Retinal pigment epithelial cell (primary cell): ENCODE measurements around the gene RGMB.

Experiments used
- DNase-seq: peaks from one replicate; pipeline ENCODE4 v3.0.0-alpha.2; 2010; ENCODE audit warnings: low read depth
- H3K4me3 ChIP-seq: 2 replicates; pipeline ENCODE4 v1.5.1; 2011; ENCODE audit warnings: mild to moderate bottlenecking, low read length, control low read depth, moderate library complexity
- CTCF ChIP-seq: conservative IDR thresholded peaks from 2 replicates; pipeline ENCODE4 v1.5.1; 2011; ENCODE audit warnings: low read depth, low read length, control low read depth, inconsistent platforms

RGMB gene

GRCh38 chr5:98839469-98840383, 66.3 kb downstream of the RGMB start:
- peak; percentile 24 for TF ChIP-seq CTCF
- DNase-seq: no peak
- H3K4me3 ChIP-seq: peak overlapping the region; percentile 10

GRCh38 chr5:98840946-98841345, 67.5 kb downstream of the RGMB start:
- DNase-seq: no peak
- TF ChIP-seq CTCF: no peak
- no peak overlapping the region for H3K4me3 ChIP-seq

DNA sequence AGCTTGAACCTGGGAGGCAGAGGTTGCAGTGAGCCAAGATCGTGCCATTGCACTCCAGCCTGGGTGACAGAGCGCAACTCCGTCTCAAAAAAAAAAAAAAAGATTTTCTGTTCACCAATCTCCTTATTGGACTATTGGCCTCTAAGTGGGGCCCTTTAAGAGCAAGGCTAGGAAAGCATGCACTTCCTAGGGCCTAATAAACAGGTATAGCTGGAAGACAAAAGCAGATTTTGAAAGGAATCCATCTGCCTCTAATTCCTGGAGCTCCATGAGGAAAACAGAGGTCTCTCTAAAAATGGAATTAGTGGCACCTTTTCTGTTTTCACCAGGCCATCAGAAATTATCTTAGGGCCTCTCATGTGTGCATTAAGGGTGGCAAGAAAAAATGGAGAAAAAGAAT, 70.0 kb downstream of the RGMB start:
- DNase-seq: no peak
- TF ChIP-seq CTCF: no peak
- no peak overlapping the region for H3K4me3 ChIP-seq

DNA sequence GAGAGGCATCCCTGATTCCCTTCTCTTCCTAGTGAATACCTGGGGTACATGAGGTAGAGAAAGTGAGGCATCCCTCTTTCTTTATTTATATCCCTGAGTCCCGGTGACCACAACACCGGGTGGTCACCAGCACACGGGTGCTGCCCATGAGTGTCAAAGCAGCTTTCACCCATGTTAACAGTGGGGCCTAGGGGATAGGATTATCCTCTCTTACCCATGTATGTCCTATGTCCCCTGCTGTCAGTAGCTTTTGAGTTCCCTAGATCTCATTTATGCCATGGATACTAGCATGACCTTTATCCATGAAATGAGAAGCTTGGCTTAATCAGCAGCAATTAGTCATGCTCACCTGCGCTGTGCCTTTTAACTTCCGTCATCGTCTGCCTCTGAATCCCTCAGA, 71.4 kb downstream of the RGMB start:
- no peak for TF ChIP-seq CTCF
- no peak for DNase-seq
- no peak overlapping the region for H3K4me3 ChIP-seq

- H3K4me3 ChIP-seq: no peak overlapping the region
- DNase-seq: no peak
- TF ChIP-seq CTCF: no peak
Measured at GRCh38 chr5:98845878-98846277, 72.4 kb downstream of the RGMB start.
